ENCODE measurements around the gene CPZ.

CPZ gene

DNA sequence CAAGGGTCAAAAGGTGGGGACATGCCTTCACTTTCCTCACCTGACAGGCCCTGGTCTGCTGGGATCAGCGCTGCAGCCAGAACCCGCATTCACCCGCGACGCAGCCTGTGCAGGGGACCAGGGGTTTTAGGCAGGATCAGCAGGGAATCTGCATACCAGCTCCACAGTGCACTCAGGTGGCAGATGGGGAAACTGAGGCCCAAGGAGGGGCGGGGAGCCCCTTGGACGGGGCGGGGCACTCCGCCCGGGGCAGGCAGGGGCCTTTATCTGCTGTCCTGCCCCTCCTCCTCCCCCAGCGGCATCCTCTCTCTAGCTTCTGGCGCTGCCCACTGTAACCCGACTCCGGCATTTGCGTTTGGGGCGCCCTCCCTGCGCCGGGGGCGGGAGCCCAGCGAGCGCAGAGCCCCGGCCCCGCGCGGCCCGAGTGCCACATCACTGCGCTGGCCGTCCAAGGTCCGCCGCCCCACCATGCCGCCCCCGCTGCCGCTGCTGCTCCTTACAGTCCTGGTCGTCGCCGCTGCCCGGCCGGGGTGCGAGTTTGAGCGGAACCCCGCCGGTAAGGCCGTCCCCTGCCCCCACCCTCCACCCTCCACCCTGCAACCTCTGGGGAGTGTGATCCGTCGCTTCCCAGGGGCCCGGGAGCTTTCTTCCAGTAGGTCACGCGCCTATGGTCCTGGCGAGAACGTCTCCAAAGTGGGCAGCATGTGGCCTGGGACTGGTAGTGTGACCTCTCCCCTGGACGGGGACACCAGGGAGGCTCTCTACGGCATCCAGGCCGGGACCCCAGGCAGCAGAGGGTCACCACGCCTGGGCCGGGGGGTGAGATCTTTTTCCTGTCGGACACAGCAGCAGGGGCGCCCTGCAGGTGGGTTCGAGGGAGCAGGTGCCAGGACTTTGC is at the start of gene CPZ:
Gene CPZ (plus strand): TSS at position 400 of the 898 bp plus-strand sequence. CDS start 69 bp downstream, at position 469.
- no peak for DNase-seq (ENCODE audit: low read depth)

DNA sequence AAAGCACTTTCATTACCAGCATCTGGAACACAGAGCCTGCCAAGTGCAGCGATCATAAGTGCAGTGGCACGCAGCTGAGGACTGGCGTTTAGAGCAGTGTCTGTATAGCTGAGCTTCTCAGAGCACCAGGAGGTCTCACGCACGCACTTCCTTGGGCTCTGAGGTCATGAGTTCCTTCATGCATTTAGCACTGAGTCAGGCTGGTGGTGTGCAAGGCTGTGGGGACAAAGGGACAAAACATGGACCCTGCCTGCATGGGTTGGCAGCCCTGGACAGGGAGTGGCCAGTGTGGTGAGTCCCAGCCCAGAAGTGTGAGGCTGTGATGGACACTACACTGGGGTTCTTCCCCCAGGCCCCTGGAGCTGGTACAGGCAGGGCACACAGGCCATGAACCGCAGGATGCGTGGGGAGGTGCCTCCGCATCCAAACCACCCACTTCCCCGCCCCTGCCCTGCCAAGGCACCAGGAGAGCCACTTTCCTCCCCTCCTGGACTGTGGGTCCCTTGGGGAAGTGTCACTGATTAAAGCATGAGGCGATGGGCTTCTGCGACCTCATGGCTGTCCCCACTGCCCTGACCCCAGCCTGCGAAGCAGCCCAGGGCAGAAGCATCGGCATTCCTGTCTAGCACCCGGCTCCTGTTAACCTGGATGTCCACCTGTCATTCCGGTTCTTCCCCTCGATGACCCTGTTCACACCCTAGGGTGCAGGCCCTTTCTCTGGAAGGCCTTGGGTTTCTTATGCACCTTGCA is 49.6 kb upstream of the CPZ start:
- DNase-seq (ENCODE audit: low read depth) = no peak

DNA sequence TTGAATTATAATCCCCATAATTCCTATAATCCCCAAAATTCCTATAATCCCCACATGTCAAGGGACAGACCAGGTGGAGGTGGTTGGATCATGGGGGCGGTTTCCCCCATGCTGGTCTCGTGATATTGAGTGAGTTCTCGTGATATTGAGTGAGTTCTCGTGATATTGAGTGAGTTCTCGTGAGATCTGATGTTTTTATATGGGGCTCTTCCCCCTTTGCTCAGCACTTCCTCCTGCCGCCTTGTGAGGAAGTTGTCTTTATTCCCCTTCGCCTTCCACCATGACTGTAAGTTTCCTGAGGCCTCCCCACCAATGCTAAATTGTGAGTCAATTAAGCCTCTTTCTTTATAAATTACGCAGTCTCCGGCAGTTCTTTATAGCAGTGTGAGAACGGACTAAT is 48.9 kb upstream of the CPZ start:
- DNase-seq (ENCODE audit: low read depth) = no peak

DNA sequence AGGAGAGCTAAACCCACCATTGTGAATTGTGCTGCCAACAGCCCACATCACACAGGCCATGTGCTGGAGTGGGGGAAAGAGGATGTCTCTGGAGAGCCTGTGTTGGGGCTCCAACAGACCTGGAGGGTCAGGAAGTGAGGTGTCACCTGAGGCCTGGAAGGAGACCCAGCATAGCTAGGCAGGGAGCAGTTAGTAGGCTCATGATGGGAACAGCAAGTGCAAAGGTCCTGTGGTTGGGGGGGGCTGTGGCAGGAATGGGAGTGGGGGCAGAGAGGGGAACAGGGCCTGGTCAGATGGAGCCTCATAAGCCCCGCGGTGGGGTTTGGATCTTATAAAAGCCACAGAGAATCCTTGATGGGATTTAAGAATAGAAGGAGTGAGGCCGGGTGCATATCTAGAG is 48.3 kb upstream of the CPZ start:
- no peak for DNase-seq (ENCODE audit: low read depth)

DNA sequence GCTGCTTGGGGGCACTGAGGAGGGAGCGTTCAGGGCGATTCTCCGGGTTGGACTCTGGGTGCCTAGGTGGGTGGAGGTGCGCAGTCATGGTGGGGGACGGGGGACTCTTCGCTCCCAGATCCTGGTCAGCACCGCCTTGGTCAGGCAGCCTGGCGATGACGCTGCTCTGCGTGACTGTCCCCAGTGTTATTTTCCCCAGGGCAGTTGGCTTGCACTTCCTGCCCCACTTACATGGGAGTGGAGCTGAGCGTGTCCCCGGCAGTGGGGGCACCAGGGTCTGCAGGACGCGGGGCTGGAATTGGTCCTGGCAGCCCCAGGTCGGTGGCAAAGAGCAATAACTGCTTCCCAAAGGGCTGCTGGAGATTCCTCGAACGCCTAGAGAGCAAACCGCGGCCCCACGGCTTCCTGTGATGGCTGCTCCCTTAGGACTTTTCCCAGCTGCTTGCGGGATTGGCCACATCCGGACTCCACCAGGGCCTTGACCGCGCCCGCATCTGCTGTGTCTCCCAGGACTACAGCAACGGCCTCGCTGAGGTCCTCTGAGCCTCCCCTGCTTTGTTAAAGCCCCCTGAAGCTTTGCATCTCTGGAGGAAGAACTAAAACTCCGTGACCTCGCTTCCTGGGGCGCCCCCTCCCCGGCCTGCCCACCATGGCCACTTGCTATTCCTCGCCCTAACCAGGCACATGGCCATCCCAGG is 47.7 kb upstream of the CPZ start:
- no peak for DNase-seq (ENCODE audit: low read depth)

DNA sequence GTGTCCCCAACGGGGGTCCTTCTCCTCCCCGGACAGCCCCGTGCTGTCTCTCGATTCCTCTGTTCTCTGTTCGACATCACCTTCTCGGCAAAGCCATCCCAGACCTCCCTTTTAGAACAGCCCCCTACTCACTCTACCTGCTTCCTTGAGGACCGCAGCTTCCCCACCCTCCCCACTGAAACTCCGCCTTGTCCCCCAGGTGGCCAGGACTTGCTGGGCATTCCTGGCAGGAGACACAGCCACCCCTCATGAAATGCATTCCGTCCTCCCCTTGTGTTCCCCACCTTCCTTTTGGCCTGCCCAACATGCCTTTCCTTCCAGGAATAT is 47.2 kb upstream of the CPZ start:
- DNase-seq (ENCODE audit: low read depth) = no peak

DNA sequence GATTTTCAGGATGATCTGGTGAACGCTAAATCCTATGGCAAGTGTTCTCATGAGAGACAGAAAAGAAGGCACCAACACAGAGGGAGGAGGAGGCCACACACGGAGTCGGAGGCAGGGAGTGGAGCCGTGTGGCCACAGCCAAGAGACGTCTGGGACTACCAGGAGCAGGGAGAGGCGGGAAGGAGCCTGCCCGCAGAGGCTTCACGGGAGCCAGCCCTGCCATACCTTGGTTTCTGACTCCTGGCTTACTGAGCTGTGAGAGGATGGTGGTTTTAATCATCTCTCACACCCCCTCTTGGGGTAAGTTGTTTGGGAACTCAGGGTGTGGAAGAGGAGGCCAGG is 45.8 kb upstream of the CPZ start:
- no peak for DNase-seq (ENCODE audit: low read depth)

DNA sequence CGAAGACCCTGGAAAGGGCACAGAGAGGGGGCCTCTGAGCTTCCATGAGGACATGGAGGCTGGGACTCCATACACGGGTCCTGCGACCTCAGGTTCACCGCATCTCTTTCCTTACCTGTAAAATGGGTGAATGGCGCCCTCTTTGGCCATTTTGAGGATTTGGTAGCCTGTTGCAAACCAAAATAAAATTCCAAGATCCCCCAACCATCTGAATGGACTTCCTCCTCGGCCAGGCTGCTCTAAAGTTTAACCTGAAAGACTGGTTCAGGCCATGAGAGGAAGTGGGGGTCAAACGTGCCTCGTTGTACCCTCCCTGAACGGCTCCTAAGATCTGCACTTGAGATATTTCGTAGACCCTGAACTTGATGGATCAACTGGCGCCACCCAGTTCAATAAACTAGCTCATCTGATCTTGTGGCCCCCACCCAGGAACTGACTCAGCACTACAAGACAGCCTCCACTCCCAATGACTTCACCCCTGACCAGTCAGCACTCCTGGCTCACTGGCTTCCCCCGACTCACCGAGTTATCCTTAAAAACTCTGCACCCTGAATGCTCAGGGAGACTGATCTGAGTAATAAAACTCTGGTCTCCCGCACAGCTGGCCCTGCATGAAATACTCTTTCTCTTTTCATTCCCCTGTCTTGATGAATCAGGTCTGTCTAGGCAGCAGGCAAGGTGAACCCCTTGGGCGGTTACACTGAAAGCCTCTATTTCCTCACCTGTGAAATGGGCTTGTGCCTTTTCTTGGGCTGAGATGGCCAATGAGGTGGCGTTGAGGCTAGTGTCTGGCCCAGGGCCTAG is 45.3 kb upstream of the CPZ start:
- no peak for DNase-seq (ENCODE audit: low read depth)

DNA sequence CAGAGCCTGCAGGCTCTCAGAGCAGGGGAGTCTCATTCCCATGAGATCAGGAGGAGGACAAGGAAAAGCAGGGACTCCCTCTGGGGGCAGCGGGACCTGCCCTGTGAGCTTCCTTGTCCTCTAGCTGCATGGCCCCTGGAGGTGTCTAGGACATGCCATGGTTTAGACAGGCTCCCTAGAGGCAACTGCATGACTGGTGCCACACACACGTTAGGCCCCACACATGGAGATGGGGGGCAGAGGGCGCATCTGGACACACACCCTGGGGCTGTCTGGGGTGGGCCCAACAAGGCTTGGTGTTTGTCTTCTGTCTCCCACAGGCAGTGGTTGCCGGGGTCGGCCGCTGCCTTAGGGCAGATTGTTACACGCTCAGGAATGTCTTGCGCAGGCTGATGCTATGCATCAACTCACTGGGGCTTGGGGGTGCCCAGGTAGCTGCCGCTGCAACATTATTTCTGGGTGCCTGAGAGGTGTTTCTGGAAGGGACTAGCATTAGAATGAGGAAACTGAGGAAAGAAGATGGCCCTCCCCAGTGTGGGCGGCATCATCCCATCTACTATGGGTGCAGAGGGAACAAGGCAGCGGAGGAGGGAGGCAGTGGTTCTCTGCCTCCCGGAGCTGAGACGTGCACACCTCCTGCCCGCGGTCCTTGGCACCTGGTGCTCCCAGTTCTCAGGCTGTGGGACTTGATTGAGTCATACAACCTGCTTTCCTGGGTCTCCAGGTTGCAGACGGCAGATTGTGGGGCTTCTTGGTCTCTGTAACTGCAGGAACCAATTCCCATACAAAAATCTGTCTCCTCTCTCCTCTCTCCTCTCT is 44.4 kb upstream of the CPZ start:
- no peak for DNase-seq (ENCODE audit: low read depth)

DNA sequence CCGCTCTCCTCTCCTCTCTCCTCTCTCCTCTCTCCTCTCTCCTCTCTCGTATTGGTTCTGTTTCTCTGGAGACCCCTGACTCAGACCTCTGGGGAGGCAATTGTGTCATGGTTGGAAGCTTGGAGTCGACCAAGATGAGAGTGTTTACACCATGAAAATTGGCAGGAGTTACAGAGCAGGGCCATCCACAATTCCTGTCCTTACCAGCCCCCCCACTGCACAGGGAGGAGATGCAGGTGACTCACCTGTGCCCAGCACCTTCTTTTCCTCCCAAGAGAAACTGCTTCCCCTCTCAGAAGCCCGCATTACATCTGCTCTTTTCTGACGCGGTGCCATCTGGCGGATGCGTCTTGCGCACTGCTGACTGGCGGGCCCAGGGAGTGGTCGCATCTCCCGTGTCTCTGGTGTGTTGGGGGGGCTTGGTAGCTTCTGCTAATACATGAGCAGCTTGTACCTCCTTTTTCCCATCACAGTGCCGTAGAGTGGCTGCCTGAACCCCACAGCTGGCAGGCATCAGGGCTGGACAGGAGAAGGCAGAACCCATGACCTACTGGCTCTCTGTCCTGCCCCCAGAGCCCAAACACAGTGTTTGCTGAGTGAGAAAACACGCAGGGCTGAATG is 43.7 kb upstream of the CPZ start:
- DNase-seq (ENCODE audit: low read depth) = no peak

DNA sequence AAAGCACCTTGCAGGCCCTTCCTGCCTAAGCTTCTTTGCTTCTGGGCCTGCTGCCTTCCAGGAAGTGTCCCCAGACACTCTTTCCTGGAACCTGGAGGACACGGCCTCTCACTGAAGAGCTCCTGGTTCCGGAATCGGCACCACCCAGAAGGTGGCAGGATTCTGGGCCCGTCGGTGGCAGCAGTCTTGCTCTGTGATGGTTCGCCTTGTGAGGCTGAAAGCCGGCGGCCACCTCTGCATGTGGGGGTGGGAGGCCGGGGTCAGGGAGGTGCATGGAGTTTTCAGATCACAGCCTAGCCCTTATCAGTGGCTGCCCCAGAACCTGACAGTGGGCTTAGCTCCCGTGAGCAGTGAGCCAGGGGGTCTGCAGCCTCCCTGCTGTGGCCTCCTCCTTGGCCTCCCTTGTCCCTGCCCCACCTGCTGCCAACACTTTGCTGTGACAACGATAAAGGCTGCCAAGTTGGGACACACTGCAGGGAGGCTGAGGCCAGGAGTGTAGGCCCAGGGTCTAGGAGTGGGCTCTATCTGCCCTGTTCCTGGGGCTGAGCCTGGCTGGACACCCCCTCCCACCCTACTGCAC is 43.1 kb upstream of the CPZ start:
- no peak for DNase-seq (ENCODE audit: low read depth)

DNA sequence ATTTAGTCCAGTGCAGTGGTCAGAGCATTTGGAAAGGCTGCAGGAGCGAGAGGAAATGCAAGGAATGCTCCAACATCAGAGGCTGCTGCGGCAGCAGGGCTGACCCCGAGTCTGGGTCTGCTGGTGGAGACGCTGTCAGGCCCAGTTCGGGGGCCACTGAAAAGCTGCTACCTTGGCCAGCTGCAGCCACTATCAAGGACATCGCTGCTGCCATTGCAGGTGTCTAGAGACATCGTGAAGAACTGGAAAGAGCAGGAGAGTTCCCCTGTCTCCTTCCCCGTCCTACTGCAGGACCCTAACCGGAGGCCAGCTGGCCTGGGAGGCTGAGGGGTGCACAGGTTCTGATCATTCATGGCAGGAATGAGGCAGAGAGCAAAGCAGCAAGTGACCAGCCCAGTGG is 41.9 kb upstream of the CPZ start:
- DNase-seq (ENCODE audit: low read depth) = no peak

DNA sequence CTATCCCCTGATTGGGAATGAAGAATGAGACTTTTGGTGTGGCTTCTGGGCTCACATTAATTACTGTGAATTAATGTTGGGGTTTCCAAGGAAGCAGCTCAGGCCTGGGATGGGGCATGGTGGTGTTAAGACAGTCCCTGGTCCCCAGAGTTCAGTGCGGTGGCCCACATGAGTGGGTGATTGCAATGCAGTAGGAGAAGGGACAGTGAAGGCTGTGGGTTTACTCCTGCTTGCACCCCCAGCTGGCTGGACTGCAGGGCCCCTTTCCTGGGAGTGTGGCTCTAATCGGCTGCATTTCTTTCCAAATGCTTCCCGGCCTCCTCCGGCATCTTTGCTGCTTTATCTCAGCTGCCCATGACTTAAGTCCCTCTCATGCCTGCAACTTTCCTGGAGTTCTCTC is 40.5 kb upstream of the CPZ start:
- no peak for DNase-seq (ENCODE audit: low read depth)

DNA sequence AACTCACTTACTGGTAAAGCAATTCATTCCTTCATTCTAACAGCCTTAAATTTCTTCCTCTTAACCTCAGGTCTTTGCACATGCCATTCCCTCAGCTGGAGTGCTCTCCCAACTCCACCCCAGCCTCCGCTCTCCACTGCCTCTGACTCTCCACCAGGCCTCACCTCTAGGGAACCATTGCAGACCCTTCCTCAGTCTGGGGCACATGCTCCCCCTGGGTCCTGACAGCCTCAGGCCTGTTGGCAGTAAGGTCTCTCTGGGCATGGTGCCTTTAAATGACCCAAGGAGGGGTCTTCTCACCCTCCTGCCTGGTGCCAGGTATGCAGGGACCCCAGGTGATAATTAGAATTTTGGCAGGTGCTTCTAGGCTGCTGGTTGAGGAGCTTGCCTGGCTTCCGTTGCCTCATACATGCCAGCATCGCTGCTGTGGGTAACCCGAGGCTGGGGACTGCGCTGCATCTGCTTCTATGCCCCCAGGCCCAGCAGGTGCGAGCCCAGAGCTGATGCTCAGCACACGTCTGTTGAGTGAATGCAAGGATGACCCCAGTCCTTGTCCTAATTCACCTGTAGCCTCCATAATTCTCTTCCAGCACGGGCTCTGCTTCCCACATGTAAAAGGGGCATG is 39.9 kb upstream of the CPZ start:
- no peak for DNase-seq (ENCODE audit: low read depth)

DNA sequence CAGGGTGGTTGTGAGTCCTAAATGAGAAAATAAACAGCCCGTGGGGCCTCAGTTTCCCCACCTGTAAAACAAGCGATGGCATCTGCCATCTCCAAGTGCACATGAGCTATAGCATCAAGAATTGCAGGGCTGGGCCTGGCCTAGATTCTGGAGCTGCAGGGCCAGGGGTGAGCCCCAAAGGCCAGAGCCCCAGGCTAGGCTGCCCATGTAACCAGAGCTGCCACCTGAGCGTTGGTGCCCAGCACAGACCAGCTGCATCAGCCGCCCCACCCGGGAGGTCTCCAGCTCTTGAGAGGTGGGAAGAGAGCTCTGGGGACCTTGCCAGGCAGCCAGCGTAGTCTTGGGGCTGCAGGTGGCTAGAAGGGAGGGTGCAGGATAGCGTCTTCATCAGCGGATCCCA is 39.3 kb upstream of the CPZ start:
- no peak for DNase-seq (ENCODE audit: low read depth)

DNA sequence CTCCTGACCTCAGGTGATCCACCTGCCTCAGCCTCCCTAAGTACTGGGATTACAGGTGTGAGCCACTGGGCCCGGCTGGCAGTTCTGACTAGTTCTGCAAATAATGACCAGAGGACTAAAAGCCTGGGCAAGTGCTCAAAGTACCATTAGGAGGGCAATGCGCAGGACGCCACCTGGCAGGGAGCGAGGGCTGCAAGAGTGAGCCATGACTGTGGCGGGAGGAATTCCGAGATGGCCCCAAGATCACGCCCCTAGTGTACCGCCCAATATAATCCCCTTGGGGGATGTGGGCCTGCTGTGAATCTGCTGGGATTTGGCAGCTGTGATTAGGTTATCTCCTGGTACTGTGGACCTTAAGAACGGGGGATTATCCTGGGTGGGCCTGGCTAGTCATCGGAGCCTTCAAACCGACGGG is 38.6 kb upstream of the CPZ start:
- DNase-seq (ENCODE audit: low read depth) = no peak

DNA sequence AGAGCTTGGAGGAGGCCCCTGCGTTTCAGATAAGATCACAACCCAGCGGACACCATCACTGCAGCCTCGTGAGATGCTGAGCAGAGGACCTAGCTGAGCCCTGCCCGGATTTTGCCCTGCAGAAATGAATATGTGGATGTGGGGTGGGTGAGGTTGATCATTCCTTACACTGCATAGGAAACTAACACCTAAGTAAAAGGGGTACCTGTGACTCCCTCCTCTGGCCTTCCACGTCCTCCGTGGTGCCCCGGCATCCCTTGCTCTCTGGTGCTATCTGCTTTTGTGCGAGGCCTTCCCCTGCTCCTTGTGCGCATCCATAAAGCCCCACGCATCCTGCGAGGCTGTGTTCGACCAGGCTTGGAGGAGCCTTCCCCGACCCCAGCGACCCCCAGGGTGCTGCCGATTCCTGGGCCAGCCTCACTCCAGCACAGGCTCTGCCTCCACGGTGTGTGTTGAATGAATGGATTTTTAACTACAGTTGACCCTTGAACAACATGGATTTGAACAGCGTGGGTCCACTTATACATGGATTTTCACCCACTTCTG is 37.9 kb upstream of the CPZ start:
- no peak for DNase-seq (ENCODE audit: low read depth)

DNA sequence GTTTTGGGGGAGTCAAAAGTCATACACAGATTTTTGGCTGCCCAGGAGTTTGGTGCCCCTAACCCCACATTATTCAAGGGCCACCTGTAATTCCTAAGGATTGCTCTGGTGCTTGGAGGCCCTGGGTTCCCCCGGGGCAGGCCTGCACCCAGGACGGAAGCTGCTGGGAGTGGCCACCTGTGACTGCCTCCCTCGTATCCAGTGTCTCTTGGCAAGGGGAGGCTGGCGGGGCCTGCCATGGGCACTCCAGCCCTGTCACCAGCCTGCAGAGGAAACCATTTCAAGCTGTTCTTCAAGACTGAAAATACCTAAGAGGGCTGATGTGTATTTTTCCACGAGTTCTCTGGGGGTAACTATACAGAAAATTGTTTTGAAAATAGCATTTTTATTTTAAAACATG is 36.8 kb upstream of the CPZ start:
- DNase-seq (ENCODE audit: low read depth) = no peak

DNA sequence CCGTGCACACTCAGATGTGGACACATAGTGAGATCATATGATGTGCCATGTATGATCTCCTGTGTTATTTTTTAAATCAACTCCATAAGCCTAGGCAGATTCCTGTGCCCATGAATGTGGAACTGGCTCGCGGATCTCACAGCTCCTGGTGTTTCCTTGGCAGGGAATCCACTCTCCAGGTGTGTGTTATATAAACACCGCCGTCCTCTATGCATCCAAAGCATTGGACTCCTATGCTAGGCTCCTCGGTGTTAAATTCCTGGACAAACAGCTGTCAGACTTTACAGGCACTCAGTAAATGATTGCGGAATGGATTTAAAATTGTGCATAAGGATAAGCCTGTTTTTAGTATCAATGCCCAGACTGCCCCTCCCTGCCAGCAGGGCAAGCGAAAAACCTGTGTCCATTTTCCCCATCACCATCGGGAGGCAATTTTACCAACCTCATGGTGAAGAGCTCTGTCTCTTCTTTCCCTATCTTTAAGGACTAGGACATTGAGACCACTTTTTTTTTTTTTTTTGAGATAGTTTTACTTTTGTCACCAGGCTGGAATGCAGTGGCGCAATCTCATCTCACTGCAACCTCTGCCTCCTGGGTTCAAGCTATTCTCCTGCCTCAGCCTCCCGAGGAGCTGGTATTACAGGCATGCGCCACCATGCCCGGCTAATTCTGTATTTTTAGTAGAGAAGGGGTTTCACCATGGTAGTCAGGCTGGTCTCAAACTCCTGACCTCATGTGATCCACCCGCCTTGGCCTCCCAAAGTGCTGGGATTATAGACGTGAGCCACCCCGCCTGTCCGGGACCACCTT is 36.0 kb upstream of the CPZ start:
- no peak for DNase-seq (ENCODE audit: low read depth)
